ENCODE data around the gene CMTM5.

DNA sequence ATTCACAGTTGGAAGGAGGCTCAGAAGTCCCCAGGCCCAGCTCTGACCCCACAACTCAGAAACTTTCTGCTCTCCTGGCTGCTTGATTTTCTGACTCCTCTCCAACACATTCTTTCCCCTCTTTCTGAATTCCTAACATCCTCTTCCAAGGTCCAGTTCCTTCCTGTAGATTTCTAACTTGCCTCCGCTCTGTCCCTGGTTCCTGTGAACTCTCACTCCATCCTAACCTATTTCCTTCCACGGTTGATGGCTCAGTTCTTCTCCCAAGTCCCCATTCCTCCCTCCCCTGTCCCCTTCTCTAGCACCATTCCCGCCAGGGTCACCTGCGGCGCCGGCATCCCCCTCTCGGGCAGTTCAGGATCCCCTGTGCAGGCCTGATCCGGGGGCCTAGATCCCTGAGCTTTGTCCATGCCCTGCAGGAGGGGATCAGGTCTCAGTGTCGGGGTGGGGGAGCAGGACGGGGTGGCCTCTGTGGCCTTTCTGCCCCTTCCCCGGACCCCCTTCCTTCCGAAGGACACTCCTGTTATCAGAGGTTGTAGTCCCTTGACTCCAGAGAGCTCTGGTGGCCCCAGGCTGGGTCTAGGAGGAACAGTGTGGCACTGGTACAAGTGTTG, 18.2 kb upstream of the CMTM5 start:
- TF ChIP-seq, protein P1, sequence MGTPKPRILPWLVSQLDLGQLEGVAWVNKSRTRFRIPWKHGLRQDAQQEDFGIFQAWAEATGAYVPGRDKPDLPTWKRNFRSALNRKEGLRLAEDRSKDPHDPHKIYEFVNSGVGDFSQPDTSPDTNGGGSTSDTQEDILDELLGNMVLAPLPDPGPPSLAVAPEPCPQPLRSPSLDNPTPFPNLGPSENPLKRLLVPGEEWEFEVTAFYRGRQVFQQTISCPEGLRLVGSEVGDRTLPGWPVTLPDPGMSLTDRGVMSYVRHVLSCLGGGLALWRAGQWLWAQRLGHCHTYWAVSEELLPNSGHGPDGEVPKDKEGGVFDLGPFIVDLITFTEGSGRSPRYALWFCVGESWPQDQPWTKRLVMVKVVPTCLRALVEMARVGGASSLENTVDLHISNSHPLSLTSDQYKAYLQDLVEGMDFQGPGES (IDR thresholded peaks at IDR 0.05; ENCODE audit: low read depth, low read length): no peak
- TF ChIP-seq, protein P2, sequence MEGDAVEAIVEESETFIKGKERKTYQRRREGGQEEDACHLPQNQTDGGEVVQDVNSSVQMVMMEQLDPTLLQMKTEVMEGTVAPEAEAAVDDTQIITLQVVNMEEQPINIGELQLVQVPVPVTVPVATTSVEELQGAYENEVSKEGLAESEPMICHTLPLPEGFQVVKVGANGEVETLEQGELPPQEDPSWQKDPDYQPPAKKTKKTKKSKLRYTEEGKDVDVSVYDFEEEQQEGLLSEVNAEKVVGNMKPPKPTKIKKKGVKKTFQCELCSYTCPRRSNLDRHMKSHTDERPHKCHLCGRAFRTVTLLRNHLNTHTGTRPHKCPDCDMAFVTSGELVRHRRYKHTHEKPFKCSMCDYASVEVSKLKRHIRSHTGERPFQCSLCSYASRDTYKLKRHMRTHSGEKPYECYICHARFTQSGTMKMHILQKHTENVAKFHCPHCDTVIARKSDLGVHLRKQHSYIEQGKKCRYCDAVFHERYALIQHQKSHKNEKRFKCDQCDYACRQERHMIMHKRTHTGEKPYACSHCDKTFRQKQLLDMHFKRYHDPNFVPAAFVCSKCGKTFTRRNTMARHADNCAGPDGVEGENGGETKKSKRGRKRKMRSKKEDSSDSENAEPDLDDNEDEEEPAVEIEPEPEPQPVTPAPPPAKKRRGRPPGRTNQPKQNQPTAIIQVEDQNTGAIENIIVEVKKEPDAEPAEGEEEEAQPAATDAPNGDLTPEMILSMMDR (IDR thresholded peaks at IDR 0.05): no peak
- TF ChIP-seq POLR2AphosphoS5 (IDR thresholded peaks at IDR 0.05; ENCODE audit: low read depth, low read length): no peak
- TF ChIP-seq RAD21 (IDR thresholded peaks at IDR 0.05; ENCODE audit: low read length): no peak
- TF ChIP-seq CHD2 (IDR thresholded peaks at IDR 0.05; ENCODE audit: low read length, partially characterized antibody): no peak
- TF ChIP-seq NFIC (IDR thresholded peaks at IDR 0.05; ENCODE audit: borderline replicate concordance): no peak
- no peak for TF ChIP-seq FOXJ3 (CRISPR knock-in tag; IDR thresholded peaks at IDR 0.05)
- TF ChIP-seq FOXM1 (IDR thresholded peaks at IDR 0.05; ENCODE audit: low read depth): no peak
